GM12864 (cell line): ENCODE measurements around the gene SPOCK1.

Source experiments
- DNase-seq: peaks from one replicate; pipeline ENCODE4 v3.0.0-alpha.2; 2011; ENCODE audit warnings: low read depth
- H3K4me3 ChIP-seq: 2 replicates; pipeline ENCODE4 v1.5.1; 2011; ENCODE audit warnings: mild to moderate bottlenecking, low read depth, low read length, control low read depth
- TF ChIP-seq, protein P1 (sequence below): IDR thresholded peaks from 2 replicates; pipeline ENCODE4 v1.5.1; 2011; ENCODE audit warnings: low read depth, mild to moderate bottlenecking, moderate library complexity, low read length, control low read depth, inconsistent platforms; ENCODE audit errors: missing control alignments

SPOCK1 gene

DNA sequence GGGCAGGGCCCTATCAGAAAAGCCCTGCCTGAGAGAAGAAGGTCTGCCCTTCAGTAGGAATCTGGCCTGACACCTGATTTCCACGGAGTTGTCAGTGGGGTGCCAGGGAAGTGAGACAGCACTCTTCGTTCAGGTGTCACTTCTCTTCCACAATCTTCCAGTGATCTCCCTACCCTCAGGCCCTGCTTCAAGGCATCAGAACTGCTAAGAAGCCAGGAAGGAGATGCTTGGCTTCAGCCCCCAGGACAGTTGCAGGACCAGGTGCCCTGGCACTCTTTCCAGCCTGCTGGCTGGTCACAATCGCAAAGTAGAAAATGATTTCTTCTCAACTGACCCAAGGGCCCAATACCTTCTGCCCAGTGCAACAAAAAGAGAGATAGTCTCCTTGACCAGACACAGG lies 50.3 kb downstream of the SPOCK1 start:
- TF ChIP-seq, protein P1, sequence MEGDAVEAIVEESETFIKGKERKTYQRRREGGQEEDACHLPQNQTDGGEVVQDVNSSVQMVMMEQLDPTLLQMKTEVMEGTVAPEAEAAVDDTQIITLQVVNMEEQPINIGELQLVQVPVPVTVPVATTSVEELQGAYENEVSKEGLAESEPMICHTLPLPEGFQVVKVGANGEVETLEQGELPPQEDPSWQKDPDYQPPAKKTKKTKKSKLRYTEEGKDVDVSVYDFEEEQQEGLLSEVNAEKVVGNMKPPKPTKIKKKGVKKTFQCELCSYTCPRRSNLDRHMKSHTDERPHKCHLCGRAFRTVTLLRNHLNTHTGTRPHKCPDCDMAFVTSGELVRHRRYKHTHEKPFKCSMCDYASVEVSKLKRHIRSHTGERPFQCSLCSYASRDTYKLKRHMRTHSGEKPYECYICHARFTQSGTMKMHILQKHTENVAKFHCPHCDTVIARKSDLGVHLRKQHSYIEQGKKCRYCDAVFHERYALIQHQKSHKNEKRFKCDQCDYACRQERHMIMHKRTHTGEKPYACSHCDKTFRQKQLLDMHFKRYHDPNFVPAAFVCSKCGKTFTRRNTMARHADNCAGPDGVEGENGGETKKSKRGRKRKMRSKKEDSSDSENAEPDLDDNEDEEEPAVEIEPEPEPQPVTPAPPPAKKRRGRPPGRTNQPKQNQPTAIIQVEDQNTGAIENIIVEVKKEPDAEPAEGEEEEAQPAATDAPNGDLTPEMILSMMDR = no peak
- no peak overlapping the region for H3K4me3 ChIP-seq
- DNase-seq = no peak

DNA sequence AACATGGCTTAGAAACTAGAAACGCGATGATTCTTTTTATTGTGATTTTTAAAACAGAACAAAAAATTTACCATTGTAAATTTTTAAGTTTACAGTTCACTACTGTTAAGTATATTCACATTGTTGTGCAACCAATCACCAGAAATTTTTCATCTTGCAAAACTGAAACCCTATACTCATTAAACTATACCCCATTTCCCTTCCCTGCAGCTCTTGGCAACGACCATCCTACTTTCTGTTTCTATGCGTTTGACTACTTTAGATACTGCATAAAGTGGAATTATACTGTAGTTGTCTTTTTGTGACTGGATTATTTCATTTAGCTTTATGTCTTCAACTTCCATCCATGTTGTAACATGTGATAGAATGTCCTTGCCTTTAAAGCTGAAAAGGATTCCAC lies 52.5 kb downstream of the SPOCK1 start:
- TF ChIP-seq, protein P1 = no peak
- DNase-seq = no peak
- H3K4me3 ChIP-seq = no peak overlapping the region

- TF ChIP-seq, protein P1 = no peak
- no peak overlapping the region for H3K4me3 ChIP-seq
- DNase-seq = no peak
Observed at GRCh38 chr5:137446151-137446550, 53.0 kb downstream of the SPOCK1 start.

DNA sequence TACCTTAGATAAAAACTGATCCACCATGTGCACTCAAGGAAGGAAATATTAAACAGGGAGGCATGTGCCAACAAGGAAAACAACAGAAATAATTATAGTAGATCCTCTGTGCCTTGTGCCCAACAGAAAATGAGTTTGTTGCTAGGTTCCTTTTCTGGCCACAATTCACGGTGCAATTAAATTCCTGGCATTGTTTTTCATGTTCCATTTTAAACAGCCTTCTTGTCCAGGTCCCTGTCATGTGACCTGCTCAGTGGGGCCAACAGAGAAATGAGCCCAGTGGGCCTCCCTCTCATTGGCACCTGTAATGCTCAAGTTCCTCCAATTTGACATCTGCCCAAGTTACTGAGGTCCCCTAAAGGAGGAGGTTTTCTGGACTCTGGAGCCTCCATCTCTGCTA lies 56.5 kb downstream of the SPOCK1 start:
- no peak for DNase-seq
- H3K4me3 ChIP-seq = no peak overlapping the region
- TF ChIP-seq, protein P1 = no peak

DNA sequence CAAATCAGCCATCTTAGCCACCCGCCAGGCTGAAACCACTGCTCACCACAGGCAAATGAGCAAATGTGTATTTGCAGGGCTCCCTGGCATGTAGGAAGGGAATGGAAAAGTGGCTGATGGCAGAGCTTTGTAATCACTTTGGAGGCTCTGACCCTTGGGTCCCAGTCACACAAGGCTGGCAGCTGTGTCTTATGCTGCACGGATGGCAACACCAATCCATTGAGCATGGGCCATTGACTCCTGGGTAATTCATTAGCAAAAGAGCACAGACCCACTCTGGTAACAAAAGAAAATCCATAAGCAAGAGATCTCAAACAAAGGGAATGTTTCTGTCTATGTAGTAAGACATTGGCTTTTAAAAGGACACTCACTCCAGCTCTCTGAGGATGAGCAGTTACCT lies 57.6 kb downstream of the SPOCK1 start:
- TF ChIP-seq, protein P1 = no peak
- no peak overlapping the region for H3K4me3 ChIP-seq
- no peak for DNase-seq

DNA sequence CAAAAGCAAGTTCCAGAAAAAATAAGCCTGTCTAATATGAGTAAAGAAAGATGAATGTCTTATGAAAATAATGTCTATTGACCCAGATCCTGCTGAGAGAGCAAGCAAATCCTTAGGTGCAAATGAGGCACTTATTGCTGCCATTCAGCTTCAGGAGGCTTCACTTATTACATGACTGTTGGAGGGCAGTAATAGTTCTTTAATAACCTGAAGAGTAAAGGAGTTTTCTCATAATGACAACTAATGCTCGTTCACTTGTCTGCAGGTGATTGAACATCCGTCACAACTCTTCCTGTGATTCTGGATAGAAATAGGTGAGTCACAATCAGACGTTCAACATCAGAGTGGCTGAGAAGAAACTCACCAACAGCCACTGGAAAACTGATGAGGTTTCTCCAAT lies 58.3 kb downstream of the SPOCK1 start:
- TF ChIP-seq, protein P1 = no peak
- H3K4me3 ChIP-seq = no peak overlapping the region
- DNase-seq = no peak

DNA sequence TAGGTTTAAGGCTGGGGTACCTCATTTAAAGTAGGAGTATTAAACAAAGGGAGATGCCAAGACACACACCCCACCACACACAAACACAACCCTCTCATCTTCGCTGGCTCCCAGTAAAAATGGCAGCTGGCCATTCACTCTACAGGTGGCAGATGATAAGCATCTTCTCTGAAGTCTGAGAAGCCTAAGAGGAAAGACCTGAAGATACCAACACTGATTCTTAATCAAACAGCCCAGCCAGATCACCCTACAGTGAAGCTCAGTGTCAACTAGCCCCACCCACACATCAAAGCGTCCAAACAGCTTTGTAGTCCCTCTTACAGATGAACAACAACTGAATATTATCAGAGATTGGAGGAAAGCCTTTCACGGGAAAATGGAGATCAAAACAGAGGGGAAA lies 59.5 kb downstream of the SPOCK1 start:
- TF ChIP-seq, protein P1 = no peak
- DNase-seq = no peak
- no peak overlapping the region for H3K4me3 ChIP-seq
